GM18498 (cell line): ENCODE measurements around the gene CSF2RB.

Experiments
- ATAC-seq: cut with Tn5 transposase; IDR thresholded peaks from one replicate; pipeline ENCODE4 v1.9.1; 2021; ENCODE audit warnings: mild to moderate bottlenecking, moderate library complexity; ENCODE audit not compliant: unreplicated experiment

Gene CSF2RB

DNA sequence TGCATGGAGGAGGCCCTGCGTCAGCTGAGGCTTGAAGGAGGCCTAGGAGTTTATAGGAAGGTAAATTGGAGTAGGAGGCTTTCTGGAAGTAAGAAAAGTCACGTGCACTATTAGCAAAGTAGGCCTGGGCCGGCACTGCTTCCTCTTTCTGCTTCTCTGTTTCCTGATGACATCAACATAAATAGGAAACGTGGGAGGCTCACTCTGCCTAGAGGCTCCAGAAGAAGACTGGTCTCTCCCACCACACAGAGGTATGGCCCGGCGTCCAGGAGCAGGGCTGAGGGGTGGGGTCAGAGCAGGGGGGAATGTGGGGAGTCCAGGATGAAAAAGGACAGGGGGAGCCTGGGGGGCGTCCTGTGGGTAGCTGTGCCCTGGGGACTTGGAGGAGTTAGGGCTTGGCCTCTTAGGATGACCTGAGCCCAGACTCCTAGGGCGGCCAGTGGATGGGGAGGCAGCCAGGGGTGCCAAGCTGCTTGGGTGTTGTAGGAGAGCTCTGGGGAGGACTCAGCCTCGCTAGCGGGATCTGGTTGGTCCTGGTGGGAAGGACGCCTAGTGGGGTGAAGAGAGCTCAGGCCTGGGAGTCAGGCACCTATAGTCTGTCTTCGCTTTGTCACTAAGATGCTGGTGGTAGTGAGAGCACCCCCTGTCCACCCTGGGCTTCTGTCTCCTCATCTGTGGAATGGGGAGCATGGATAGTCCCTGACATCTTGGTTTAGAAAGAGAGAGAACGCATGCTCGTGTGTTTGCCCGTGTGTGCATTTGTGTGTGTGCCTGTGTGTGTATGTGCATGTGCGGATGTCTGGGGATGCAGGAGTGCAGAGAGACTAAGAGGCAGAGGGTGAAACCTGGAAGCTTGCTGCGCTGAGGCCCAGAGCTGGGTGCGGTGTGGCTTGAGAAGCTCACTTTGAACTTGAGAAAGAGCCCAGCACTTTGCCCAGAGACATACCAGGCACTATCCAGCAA is at the start of gene CSF2RB:
Gene CSF2RB, plus strand, starts transcription at position 202 of the 963 bp plus-strand sequence. CDS start 8,580 bp downstream, outside the sequence.
- ATAC-seq = no peak

GRCh38 chr22:36863979-36864378 is 49.4 kb upstream of the CSF2RB start:
- no peak for ATAC-seq

GRCh38 chr22:36864454-36865215 is 48.8 kb upstream of the CSF2RB start:
- no peak for ATAC-seq

GRCh38 chr22:36865346-36865745 is 48.1 kb upstream of the CSF2RB start:
- ATAC-seq = no peak

- ATAC-seq = no peak
Observed at GRCh38 chr22:36867695-36868094, 45.7 kb upstream of the CSF2RB start.

- ATAC-seq = no peak
Observed at GRCh38 chr22:36868546-36869181, 44.8 kb upstream of the CSF2RB start.

GRCh38 chr22:36870250-36870649 is 43.2 kb upstream of the CSF2RB start:
- no peak for ATAC-seq

DNA sequence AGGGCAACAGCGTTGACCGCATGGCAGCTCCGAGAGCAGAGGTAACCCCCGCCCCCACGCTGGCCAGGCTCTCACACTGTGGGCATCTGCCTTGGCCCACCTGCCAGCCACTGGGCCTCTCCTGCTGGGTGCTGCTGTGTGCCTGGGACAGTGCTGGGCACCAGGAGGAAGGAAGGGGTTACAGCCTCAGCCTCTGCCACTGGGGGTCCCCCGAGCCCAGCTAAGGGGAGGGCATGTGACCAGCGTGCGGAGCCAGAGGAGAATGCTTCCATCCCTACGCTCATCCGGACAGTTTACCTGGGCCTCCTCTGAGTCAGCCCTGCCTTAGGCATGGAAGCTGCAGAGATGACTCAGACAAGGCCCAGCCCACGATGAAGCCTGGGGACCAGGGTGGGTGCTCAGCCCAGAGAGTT is 41.8 kb upstream of the CSF2RB start:
- no peak for ATAC-seq

DNA sequence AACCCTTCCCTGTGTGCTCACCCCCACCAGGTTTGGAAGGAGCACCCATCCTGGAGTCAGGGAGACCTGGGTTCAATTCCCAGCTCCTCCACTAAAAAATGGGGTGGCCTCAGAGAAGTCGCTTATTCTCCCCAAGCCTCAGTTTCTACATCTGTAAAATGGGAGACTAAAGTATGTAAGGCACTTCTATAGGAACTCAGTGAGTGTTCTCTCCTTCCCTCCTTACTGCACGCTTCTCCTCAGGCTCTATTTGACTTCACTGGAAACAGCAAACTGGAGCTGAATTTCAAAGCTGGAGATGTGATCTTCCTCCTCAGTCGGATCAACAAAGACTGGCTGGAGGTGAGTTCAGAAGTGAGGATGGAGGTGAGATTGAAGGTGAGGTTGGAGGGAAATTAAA is 41.3 kb upstream of the CSF2RB start:
- ATAC-seq = no peak

GRCh38 chr22:36872866-36873498 is 40.4 kb upstream of the CSF2RB start:
- ATAC-seq = no peak

- peak; percentile 77 for ATAC-seq
Observed at GRCh38 chr22:36873614-36874308, 39.7 kb upstream of the CSF2RB start.

DNA sequence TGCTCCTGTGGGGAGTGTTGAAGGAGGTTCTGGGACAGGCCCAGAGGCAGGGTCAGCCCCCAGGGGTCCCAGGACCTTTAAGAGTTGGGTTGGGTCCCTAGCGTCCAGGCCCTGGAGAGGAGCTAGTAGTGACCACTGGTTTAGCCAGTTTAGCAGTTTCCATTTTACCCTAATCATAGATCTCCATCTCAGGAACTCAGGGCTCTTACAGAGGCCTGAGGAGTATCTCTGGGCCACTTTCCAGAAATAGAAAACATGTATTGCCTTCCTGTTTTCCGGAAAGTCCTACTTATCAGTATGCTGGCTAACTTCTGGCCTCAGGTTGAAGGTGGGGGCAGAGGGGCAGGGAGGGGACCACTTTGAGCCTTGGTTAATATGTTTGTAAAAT is 39.1 kb upstream of the CSF2RB start:
- ATAC-seq = no peak

GRCh38 chr22:36874736-36875135 is 38.7 kb upstream of the CSF2RB start:
- ATAC-seq = no peak

- ATAC-seq = no peak
Observed at GRCh38 chr22:36875741-36876140, 37.7 kb upstream of the CSF2RB start.

DNA sequence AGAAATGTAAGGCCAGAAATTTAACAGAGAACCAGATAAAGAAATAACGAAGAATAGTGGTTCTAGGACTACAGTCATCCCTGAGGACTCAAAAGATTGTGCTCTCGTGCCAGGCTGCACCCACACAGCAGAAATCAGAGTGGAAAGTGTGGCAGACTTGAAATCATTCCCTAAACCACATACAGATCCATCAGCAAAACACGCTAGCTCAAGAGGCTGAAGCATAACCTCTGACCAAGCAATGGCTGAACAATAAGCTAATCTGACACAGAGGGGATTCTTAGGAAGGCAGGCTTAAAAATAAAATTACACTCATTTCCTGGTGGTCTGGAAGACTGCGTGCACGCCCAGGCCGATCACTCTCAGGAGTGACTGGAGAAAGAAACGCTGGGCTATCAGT is 33.7 kb upstream of the CSF2RB start:
- no peak for ATAC-seq

GRCh38 chr22:36881504-36882245 is 31.8 kb upstream of the CSF2RB start:
- no peak for ATAC-seq

DNA sequence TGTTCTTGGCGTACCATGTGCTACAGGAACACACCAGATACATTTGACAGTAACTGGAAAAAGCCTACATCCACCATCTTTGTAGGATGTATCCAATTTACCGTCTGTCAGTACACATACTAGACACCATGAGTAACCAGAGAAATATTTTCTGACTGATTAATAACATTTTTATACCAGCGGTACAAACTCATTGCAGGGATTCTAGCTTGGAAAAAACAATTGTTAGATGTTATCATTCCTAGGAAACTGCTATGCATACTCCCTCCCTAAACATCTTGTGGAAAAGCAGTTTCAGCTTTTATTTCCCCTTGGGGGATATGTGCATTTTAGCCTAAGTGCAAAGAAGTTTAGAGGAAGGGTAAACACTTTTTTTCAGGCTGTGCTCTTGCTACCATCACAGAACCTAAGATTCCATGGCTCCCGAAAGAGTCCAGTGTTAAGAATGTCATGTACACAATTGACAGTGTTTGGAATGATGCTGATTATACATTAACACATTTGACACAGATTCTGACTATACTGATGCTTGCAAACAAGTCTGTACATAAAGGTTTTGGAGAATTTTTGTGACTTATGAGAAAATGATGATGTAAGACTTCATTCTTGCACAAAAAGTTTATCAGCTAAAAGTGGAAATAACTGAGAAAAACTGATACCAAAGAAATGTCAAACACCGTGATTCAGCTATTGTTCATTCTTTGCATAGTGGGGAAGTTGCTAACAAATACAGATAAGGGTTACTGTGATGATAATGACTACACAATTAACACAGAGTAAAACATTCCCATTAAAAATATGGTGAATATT is 28.9 kb upstream of the CSF2RB start:
- ATAC-seq = no peak

DNA sequence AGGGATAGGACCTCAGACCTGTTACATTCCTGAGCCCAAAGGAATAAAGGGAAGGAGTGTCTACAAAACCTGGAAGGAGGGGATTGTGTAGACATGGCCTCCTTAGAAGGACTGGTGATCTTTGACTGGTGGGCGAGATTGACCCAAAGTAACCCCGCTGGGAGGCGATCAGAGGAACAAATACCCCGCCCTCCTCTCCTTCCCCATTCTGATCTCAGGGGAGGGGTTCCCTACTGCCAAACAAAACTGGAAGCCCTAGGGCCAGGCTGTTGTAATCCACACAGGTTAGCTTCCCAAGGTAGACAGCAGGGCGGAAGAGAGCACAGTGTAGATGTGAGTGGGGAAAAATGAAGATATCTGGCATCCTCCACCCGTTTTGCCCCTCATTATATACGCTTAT is 28.0 kb upstream of the CSF2RB start:
- no peak for ATAC-seq

DNA sequence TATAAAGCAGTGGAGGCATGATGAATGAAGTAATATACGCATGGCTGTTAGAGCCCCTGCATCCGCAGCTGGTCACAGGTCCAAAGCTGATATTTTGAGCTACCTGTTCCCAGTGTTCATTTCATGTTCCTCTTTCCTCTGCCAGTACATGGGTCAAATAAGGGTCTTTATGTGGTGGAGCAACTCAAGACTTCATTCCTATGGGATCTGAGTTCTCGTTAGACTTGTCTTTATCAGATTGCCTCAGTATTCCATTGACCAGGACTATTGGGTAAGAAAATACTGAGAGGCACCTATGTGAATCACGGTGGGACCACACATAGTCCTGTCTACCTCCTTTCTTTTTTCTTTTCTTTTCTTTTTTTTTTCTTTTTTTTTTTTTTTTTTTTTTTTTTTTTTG is 27.4 kb upstream of the CSF2RB start:
- no peak for ATAC-seq
